ENCODE data around the gene SUMO4.

The SUMO4 gene

GRCh38 chr6:149414009-149414408, 13.9 kb downstream of the SUMO4 start:
- DNase-seq (ENCODE audit: low read depth, low spot score) = no peak
- no peak for TF ChIP-seq CTCF (IDR thresholded peaks at IDR 0.05; ENCODE audit: low read depth, low read length)
- in situ Hi-C loops (cut with HindIII; ENCODE audit: low sequenced_read_pairs) = loop anchor here (25.0 kb wide), 1 partner anchor 98 kb away; no protein-coding TSS in a partner anchor
- H3K4me3 ChIP-seq (ENCODE audit: low read depth, low read length) = no peak overlapping the region

GRCh38 chr6:149414821-149415220, 14.8 kb downstream of the SUMO4 start:
- in situ Hi-C loops (cut with HindIII; ENCODE audit: low sequenced_read_pairs) = loop anchor here (25.0 kb wide), 1 partner anchor 97 kb away; no protein-coding TSS in a partner anchor
- no peak for TF ChIP-seq CTCF (IDR thresholded peaks at IDR 0.05; ENCODE audit: low read depth, low read length)
- H3K4me3 ChIP-seq (ENCODE audit: low read depth, low read length) = no peak overlapping the region
- DNase-seq (ENCODE audit: low read depth, low spot score) = no peak

- in situ Hi-C loops (cut with HindIII; ENCODE audit: low sequenced_read_pairs) = loop anchor here (25.0 kb wide), 1 partner anchor 92 kb away; no protein-coding TSS in a partner anchor
- no peak for TF ChIP-seq CTCF (IDR thresholded peaks at IDR 0.05; ENCODE audit: low read depth, low read length)
These were observed 19.8 kb downstream of the SUMO4 start for GRCh38 chr6:149419696-149420404.

GRCh38 chr6:149421132-149421531, 21.1 kb downstream of the SUMO4 start:
- no peak for TF ChIP-seq CTCF (IDR thresholded peaks at IDR 0.05; ENCODE audit: low read depth, low read length)
- no peak overlapping the region for H3K4me3 ChIP-seq (ENCODE audit: low read depth, low read length)
- no peak for DNase-seq (ENCODE audit: low read depth, low spot score)
- in situ Hi-C loops (cut with HindIII; ENCODE audit: low sequenced_read_pairs) = loop anchor here (25.0 kb wide), 1 partner anchor 91 kb away; no protein-coding TSS in a partner anchor

More at GRCh38 chr6:149419696-149420404, 19.8 kb downstream of the SUMO4 start:
- no peak overlapping the region for H3K4me3 ChIP-seq (ENCODE audit: low read depth, low read length)
- DNase-seq (ENCODE audit: low read depth, low spot score) = no peak

GRCh38 chr6:149422581-149422980, 22.5 kb downstream of the SUMO4 start:
- TF ChIP-seq CTCF (IDR thresholded peaks at IDR 0.05; ENCODE audit: low read depth, low read length) = no peak
- DNase-seq (ENCODE audit: low read depth, low spot score) = no peak
- in situ Hi-C loops (cut with HindIII; ENCODE audit: low sequenced_read_pairs) = loop anchor here (25.0 kb wide), 1 partner anchor 90 kb away; no protein-coding TSS in a partner anchor
- H3K4me3 ChIP-seq (ENCODE audit: low read depth, low read length) = no peak overlapping the region

- no peak overlapping the region for H3K4me3 ChIP-seq (ENCODE audit: low read depth, low read length)
- no peak for DNase-seq (ENCODE audit: low read depth, low spot score)
- in situ Hi-C loops (cut with HindIII; ENCODE audit: low sequenced_read_pairs) = loop anchor here (25.0 kb wide), 1 partner anchor 88 kb away; no protein-coding TSS in a partner anchor
- TF ChIP-seq CTCF (IDR thresholded peaks at IDR 0.05; ENCODE audit: low read depth, low read length) = no peak
These were observed 23.9 kb downstream of the SUMO4 start for GRCh38 chr6:149423964-149424440.

Measured in astrocyte of the spinal cord (primary cell).